Measurements from ENCODE around the gene BLOC1S3. TPM values are rescaled to one million over a fixed set of nuclear protein-coding genes. Genes with fewer than 3 reads are reported as not detected.

The BLOC1S3 gene, protein sequence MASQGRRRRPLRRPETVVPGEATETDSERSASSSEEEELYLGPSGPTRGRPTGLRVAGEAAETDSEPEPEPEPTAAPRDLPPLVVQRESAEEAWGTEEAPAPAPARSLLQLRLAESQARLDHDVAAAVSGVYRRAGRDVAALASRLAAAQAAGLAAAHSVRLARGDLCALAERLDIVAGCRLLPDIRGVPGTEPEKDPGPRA
- total RNA-seq (2022; extraction: Qiagen RNA extraction), result 25.7 to 31.9 TPM (median 29.7 TPM) in 5 replicates

DNA sequence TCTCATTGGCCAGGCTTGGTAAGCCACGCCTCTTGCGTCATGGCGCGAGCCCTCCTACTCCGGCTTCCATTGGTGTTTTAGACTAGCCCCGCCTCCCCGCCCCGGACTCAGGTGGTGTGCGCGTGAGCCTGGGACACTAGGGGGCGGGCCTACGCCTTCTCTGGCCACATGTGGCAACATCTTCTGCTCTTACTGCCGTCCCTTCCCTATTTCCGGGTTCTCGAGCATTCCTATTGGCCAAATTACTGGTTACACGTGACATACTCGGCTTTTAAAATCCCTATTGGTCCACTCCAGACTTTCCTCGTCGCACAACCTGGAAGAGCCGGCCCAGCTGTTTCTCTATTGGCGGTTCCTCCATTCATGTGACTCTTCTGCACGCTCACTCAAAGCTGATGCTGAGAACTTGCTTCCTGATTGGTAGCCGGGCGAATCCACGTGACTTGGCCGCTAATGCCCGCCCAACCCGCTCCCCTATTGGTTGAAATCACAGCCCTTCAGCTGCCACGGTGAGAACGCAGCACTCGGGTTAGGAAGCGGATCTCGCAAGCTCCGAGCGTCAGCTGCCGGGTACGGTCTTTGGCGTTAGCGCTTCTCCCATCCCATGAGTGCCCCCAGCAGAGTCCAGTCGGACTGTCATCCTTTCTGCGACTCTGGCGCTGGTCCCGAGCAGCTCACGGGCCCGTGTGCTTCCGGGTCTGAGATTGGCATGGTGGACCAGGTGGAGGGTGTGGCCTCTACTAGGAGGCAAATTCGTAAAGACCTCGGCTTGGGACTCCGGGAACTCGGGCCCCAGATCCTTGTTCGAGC is at the start of gene BLOC1S3:
Gene BLOC1S3 (plus strand): TSS at position 523 of the 810 bp plus-strand sequence. CDS start 513 bp downstream, outside the sequence.

GRCh38 chr19:45160870-45161737 is 17.5 kb upstream of the BLOC1S3 start, which contains the start of gene NKPD1:
TSS of gene NKPD1 (minus strand) at chr19:45160982. CDS start at chr19:45160150, 832 bp downstream.

GRCh38 chr19:45177817-45178261 is 745 bp upstream of the BLOC1S3 start, which contains the start of gene TRAPPC6A:
TSS of gene TRAPPC6A (minus strand) at chr19:45178237. CDS start at chr19:45178218, 19 bp downstream.

Other genes with a start within 250 kb of the BLOC1S3 start
- not detected in 5 replicates for gene APOC4, start 236.5 kb upstream of the BLOC1S3 start, total RNA-seq (2022; extraction: Qiagen RNA extraction)
- 0.30 TPM in 1 of 5 replicates, not detected in the others for gene APOC2, start 232.7 kb upstream of the BLOC1S3 start, total RNA-seq (2022; extraction: Qiagen RNA extraction)
- 151 to 173 TPM (median 167 TPM) in 5 replicates for gene CLPTM1, start 223.4 kb upstream of the BLOC1S3 start, total RNA-seq (2022; extraction: Qiagen RNA extraction)
- 21.3 to 43.3 TPM (median 38.2 TPM) in 5 replicates for gene RELB, start 177.3 kb upstream of the BLOC1S3 start, total RNA-seq (2022; extraction: Qiagen RNA extraction)
- gene CLASRP, start 139.7 kb upstream of the BLOC1S3 start, total RNA-seq (2022; extraction: Qiagen RNA extraction), result 55.9 to 67.9 TPM (median 66.7 TPM) in 5 replicates
- gene ZNF296, start 102.3 kb upstream of the BLOC1S3 start, total RNA-seq (2022; extraction: Qiagen RNA extraction), result 10.4 to 18.7 TPM (median 17.3 TPM) in 5 replicates
- gene GEMIN7, start 99.5 kb upstream of the BLOC1S3 start, total RNA-seq (2022; extraction: Qiagen RNA extraction), result 90.8 to 101 TPM (median 95.9 TPM) in 5 replicates
- 32.8 to 43.5 TPM (median 38.7 TPM) in 5 replicates for gene PPP1R37, start 85.6 kb upstream of the BLOC1S3 start, total RNA-seq (2022; extraction: Qiagen RNA extraction)
- 0.56 to 0.90 TPM (median 0.77 TPM) in 5 replicates for gene NKPD1, start 17.8 kb upstream of the BLOC1S3 start, total RNA-seq (2022; extraction: Qiagen RNA extraction)
- gene TRAPPC6A, start 547 bp upstream of the BLOC1S3 start, total RNA-seq (2022; extraction: Qiagen RNA extraction), result 37.4 to 50.6 TPM (median 40.1 TPM) in 5 replicates
- 1.5 to 2.5 TPM (median 2.0 TPM) in 5 replicates for gene EXOC3L2, start 66.6 kb downstream of the BLOC1S3 start, total RNA-seq (2022; extraction: Qiagen RNA extraction)
- 6.7 to 12.7 TPM (median 8.1 TPM) in 5 replicates for gene MARK4, start 72.5 kb downstream of the BLOC1S3 start, total RNA-seq (2022; extraction: Qiagen RNA extraction)
- gene CKM, start 144.1 kb downstream of the BLOC1S3 start, total RNA-seq (2022; extraction: Qiagen RNA extraction), result 0.05 TPM in 1 of 5 replicates, not detected in the others
- gene KLC3, start 162.0 kb downstream of the BLOC1S3 start, total RNA-seq (2022; extraction: Qiagen RNA extraction), result 0.69 to 1.4 TPM (median 0.89 TPM) in 5 replicates
- gene ERCC2, start 191.8 kb downstream of the BLOC1S3 start, total RNA-seq (2022; extraction: Qiagen RNA extraction), result 11.1 to 13.3 TPM (median 12.3 TPM) in 5 replicates
- 33.6 to 48.1 TPM (median 40.0 TPM) in 5 replicates for gene PPP1R13L, start 226.3 kb downstream of the BLOC1S3 start, total RNA-seq (2022; extraction: Qiagen RNA extraction)
- gene POLR1G, start 227.9 kb downstream of the BLOC1S3 start, total RNA-seq (2022; extraction: Qiagen RNA extraction), result 45.2 to 51.3 TPM (median 49.5 TPM) in 5 replicates
- gene ERCC1, start 245.1 kb downstream of the BLOC1S3 start, total RNA-seq (2022; extraction: Qiagen RNA extraction), result 140 to 173 TPM (median 163 TPM) in 5 replicates

All from A549 treated with Hydrocortisone at 1 μM for 4 hours (cell line).